GM13976 (cell line): ENCODE measurements around the gene VAT1L.

Experiments
- DNase-seq: peaks from one replicate; pipeline ENCODE4 v3.0.0; 2012; ENCODE audit warnings: low spot score
- in situ Hi-C: fragments of 300-500 bp; cut with MboI; formaldehyde crosslinking; loops from one replicate; pipeline ENCODE4 v1.12.0; 2022; ENCODE audit warnings: low sequenced_read_pairs, mixed read lengths, inconsistent platforms; ENCODE audit not compliant: unreplicated experiment
- TF ChIP-seq, protein P1 (sequence below): IDR thresholded peaks from 2 replicates; pipeline ENCODE4 v1.5.1; 2012; ENCODE audit warnings: borderline replicate concordance, mild to moderate bottlenecking; ENCODE audit not compliant: insufficient read depth; ENCODE audit errors: extremely low read depth, missing control alignments, control extremely low read depth

VAT1L gene

DNA sequence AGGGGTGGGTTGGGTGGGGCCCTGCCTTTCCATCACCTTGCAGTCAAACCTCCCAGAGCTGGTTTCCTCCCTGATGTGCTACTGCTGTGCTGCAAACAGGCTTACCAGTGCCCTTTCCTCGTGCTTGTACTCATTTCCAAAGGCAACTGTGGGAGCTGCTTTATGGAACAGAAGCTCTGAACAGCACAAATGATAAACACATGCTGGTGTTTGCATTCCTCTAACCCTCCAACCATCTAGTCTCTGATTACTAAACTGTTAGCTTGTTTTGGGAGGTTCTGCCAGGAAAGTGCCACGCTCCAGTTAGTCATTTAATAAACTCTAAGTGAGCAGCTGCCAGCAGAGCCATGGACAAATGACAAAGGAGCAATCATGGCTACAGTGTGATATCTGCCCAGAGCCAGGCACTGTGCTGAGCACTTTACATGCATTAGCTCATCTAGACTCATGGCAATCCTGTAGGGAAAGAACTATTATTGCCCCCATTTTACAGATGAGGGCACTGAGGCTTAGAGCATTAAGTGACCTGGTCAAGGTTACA is 110.4 kb downstream of the VAT1L start:
- TF ChIP-seq, protein P1, sequence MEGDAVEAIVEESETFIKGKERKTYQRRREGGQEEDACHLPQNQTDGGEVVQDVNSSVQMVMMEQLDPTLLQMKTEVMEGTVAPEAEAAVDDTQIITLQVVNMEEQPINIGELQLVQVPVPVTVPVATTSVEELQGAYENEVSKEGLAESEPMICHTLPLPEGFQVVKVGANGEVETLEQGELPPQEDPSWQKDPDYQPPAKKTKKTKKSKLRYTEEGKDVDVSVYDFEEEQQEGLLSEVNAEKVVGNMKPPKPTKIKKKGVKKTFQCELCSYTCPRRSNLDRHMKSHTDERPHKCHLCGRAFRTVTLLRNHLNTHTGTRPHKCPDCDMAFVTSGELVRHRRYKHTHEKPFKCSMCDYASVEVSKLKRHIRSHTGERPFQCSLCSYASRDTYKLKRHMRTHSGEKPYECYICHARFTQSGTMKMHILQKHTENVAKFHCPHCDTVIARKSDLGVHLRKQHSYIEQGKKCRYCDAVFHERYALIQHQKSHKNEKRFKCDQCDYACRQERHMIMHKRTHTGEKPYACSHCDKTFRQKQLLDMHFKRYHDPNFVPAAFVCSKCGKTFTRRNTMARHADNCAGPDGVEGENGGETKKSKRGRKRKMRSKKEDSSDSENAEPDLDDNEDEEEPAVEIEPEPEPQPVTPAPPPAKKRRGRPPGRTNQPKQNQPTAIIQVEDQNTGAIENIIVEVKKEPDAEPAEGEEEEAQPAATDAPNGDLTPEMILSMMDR: no peak
- in situ Hi-C loops: no loop called here
- DNase-seq: no peak

DNA sequence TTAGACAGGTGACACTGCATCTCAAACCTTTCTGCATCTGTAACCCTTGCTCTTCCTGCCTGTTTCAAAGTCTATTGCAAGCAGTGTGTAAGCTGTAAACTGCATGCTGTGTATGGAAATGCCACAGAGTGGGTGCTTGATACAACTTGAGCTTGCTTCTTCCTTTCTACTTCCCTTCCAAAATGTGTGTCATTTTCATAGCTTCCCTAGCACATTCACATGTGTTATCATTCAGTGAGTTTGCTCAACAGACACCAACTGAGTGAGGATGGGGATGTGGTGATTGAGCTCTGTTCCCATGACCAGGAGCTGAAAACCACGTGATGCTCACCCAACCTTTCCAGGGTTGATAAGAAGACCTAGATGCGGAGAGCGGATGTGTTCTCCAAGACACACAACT is 111.1 kb downstream of the VAT1L start:
- TF ChIP-seq, protein P1: no peak
- in situ Hi-C loops: no loop called here
- DNase-seq: no peak

DNA sequence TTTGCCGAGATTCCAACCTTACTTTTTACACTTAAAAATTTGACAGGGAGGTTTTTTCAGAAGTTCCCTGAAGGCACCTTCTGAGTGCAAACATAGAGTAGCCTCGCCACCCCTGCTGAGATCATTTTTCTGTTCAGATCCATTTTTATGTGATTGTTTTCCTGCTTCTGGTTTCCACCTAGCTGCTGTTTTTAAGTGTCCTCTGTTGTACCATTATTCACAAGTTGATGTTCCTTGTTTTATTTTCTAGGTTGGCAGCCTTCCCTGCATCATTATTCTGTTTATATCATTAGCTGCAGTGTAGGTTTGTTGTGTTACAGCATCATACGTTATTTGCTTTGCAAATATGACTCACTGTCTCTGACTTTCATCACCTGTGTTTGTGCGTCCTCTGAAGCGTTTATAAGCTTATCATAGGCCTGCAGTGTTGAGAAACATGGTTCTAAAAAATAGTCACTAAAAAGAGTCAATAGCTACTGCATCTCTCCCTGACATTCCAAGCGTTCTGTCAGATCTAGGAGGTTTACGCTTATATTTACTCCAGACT is 117.1 kb downstream of the VAT1L start:
- TF ChIP-seq, protein P1: no peak
- DNase-seq: no peak
- in situ Hi-C loops: no loop called here

DNA sequence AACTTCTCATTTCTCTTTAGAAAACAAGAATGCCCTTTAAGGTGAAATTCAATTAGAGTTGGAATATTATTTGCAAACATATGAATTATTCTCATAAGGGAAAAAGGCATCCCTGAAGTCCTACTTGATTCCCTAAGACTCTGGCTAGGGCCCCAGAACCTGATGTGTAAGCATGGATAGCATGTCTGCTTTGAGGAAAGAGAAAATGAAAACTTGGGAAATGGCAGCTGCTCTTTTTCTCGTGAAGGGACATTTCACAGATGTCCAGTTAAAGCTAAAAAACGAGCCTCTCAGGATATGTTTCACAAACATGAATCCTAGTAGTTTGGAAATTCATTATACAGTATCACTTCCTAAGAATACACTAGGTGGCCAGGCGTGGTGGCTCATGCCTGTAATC is 121.7 kb downstream of the VAT1L start:
- in situ Hi-C loops: no loop called here
- TF ChIP-seq, protein P1: no peak
- DNase-seq: no peak

DNA sequence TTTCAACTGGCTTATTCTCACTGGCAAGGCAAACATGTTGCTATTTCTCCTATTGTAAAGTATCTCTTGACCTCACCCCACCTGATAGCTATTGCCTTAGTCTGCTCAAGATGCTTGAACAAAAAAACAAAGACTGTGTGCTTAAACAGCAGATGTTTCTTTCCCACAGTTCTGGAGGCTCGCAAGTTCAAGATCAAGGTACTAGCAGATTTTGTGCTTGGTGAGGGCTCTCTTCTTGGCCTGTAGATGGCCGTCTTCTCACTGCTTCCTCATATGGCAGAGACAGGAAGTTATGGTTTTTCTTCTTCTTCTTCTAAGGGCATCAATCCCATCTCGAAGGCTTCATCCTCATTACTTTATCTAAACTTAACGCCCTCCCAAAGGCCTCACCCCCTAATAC is 124.3 kb downstream of the VAT1L start:
- in situ Hi-C loops: no loop called here
- no peak for DNase-seq
- TF ChIP-seq, protein P1: no peak

DNA sequence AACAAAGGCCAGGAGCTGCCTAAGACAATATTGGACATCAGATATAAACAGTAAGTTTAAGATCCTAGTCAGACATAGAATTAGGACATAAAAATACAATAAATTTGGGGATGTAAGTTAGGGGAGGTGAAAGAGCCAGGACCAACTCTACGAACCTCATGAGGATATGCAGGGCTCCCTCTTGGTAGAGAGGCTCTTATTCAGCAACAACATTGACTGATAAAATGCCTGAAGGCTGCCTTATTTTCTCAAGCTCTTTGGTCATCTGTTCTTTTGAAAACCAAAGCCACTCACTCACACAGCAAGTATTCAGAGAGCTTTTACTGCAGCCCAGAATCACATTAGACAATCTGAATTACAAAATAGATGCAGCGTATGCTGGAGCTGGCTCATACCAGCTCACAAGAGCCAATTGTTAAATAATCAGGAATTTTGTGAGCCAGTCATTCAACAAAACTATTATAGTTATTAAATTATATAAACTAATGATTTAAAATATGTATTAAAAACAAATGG is 125.4 kb downstream of the VAT1L start:
- DNase-seq: no peak
- TF ChIP-seq, protein P1: no peak
- in situ Hi-C loops: no loop called here
